Hematopoietic multipotent progenitor cell (in vitro differentiated cells): ENCODE results near the gene OPALIN. TPM values are rescaled to one million over a fixed set of nuclear protein-coding genes. Genes with fewer than 3 reads are reported as not detected.

ENCODE experiments used
- DNase-seq, 3 donors: peaks; one replicate each; pipeline ENCODE4 v3.0.0-alpha.2; 2011 to 2015; ENCODE audit warnings: low read depth in 2 of 3, low spot score in 2 of 3
- total RNA-seq: library from RNA; depleted of rRNA; stranded (reverse); fragments of >200 nt; gene quantifications from one replicate; pipeline ENCODE4 v1.2.3, GENCODE V29; 2012

OPALIN gene
- total RNA-seq, 1 donor = under 0.01 TPM

DNA sequence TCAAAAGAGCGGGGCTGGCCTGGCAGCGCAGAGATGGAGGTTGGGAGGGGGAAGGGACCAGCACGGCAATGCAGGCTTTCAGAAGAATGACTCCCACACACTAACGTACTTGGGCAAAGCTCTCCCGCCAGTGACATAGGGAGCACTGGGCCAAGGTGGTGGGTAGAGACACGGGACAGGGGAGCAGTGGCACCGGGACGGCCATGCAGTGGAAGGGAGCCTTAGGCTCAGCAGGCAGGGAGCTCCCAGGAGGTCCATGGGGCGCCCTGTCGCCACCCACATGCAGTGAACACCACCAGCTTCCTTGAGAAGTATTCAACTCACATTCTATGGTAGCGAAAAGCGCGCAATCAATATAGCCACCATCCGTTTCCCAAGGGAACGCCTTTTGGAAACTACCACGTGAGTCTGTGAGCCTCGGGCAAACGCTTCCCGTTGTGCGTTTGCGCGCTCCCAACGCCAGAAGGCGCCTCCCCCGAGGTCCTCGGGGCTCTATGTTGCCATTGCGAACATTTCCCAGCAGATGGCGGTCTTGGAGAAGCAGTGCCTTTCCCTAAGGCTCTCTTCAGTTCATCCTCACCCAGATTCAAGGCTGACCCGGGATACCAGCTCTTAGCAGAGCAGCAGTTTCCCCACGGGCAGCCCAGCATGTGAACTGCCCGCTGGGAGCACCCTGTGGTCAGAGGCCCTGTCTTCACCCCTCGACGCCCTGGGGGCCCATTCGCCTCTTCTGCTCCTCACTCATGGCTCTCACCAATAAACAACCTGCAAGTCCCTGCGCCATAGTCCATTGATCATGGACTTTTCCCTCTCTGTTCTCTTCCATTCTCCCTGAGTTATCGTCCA, 16.4 kb upstream of the OPALIN start:
- peak; percentile 32 to 82 (median 75) for DNase-seq

DNA sequence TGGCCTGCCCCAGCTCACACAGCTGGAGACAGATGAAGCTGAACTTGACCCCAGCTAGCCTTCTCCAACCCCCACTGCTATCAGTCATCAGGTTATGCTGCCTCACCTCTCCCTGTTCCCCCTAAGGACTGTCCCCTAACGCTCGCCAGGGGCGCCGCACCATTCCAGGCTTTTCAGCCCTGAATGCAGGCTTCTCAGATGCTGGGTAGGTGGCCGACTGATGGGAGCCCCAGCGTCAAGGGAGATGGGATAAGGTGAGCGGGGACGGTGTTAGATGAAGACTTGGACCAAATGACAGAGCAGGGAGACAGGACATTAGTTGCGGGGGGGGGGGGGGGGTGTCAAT, 15.8 kb upstream of the OPALIN start:
- peak in 2 of 3 donors; percentile 10 for DNase-seq

DNA sequence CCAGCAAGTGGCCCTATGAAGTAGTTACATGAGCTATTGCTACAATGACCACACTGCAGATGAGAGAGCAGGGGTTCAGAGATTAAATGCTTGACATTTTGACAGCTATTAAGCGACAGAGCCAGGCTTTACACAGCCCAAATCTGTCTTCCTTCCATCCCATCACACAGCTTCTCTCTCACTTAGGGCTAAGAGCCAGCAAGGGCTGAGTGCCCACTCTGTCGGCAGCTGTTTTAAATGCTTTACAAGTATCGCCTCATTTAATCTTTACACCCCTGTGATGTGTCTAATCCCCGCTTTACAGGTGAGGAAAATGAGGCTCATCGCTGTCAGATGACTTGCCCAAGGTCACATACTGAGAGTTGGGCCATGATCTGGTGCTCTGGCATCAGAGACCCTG, 15.2 kb upstream of the OPALIN start:
- no peak for DNase-seq

DNA sequence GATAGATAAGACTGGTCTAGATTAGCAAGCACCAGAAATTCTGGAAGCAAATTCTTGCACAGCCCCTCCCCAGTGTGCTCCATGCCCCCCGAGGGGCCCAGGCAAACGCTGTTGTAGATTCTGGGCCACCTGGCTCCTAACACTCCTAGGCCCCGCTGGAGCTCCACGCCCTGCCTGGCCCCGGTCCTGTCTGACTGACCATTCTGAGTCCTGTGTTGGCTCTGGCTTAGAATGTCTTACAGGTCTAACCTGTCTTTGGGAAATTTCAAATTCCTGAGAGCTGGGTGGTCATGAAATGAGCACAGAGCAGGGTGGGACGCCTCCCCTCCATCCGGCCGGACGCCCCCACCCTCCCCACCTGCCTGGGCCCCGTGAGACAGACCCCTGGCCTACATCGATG, 12.6 kb upstream of the OPALIN start:
- DNase-seq = no peak

DNA sequence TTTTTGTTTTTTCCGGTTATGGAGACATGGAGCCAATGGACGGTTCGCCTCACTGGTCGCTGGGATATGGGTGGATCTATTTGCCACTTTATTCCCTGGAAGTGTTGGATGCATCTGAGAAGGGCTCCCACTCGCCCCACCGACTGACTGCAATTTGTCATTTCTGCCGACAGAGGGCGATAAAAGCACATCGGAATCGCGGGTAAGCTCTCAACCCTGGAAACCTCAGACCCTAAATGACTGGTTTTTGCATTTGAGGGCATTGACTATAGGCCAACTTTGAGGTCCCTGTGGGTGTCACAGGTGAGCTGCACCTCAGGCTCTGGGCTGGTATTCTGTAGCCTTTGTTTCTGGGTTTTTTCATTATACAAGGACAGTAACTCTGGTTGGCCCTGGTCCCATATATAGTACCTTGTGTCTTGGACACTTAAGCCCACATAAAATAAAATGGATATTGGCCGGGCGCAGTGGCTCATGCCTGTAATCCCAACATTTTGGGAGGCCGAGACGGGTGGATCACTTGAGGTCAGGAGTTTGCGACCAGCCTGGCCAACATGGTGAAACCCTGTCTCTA, 11.9 kb upstream of the OPALIN start:
- DNase-seq = peak; percentile 31 to 62 (median 46)

DNA sequence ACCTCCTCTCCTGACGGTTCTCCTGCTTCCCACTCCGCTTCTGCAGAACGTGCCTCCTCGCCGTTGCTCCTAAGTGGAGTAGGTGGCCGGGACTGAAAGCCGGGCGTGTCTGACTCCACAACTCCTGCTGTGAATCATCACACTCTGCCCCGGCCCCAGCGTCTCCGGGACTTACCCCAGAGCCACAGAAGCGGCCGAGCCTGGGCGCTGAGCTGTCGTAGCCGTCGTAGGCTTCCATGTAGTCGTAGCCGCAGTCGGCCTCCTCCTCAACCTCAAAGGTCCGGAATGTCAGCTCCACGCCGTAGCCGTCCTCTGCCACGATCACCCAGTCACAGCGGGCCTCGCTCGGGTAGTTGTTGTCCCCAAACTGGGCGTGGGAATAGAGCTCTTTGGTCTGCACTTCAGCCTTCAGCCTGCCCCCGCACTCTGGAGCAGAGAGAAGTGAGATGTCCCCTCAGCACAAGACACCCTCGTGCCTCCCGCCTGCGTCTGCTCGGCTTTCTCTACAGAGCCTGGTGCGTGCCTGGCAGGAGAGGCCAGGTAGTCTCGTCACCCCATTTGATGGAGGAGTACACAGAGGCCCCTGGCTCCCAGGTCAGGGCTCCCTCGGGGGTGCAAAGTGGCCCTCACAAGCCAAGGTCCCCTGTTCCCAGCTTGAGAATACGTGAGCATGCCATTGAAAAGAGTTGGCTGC, 11.2 kb upstream of the OPALIN start:
- no peak for DNase-seq

DNA sequence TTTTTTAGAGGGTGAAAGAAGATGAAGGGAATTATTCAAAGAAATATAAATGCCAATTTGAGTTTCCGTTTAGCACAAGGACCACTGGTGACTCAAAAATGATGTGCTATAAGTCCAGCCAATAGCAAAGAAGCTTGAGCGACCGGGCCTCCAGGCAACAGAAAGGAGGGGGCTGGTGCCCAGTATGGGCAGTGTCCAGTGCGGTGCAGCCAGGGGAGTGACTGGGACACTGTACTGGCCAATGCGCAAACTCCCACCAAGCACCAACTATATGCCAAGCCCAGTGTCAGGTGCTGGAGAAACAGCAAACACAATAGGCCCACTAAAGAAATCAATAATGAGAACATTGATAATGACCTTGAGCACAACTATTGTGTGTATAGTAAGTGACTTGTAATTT, 10.2 kb upstream of the OPALIN start:
- no peak for DNase-seq

- no peak for DNase-seq
Observed at GRCh38 chr10:96367470-96367869, 8.7 kb upstream of the OPALIN start.

DNA sequence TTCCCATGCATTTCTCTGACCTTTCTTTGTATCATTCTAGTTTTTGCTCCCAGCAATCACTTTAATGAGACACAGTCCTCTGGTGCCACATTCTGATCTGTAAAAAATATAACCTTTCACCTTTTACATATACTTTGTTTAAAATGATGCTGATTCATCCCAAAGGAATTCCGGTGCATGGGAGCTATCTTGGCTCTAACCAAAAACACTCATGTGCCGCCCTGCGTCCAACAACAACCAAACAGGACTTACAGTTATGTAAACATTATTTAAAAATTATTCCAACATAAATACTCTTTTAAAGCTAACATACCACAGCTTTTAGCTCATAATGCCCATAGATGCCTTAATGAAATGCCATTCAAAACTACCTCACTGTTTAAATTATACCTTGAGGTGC, 7.7 kb upstream of the OPALIN start:
- no peak for DNase-seq

DNA sequence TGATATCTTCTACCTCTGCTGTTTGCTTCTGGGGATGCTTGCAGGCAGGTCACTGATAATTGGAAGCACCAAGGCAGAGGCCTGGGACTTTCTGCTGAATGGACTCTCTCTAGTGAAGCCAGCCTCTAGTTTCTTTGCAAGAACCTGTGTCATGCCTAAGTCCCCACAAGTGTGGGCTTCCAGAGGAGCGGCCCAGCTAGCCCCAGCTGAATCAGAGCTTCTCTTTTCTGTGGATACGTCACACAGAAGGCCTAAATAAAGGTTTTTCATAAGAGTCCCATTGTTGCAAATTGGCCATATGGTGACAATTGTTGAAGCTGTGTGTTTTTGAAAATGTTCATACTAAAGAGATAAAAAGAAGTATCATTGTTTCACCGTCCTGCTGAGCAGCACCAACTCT, 6.8 kb upstream of the OPALIN start:
- DNase-seq = no peak

GRCh38 chr10:96360766-96361165, 2.0 kb upstream of the OPALIN start:
- no peak for DNase-seq

- DNase-seq = no peak
Observed at GRCh38 chr10:96360331-96360730, 1.5 kb upstream of the OPALIN start.

DNA sequence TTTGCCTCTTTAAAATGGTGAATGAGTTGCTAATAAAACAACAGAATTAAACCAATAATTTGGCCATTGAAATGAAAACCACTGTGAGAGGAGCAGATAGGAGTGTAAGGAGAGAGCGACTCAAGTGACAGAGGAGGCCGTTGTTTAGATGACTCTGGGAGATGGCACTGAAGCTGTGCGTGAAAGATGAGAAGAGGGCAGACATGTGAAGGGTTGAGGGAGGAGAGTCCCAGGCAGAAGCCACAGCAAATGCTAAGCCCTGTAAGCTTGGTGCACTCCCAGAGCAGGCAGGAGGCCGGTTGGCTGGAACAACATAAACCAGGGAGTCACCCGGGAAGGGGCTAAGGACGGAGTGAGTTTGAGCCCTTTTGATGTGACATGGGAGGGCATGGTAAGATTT, 814 bp upstream of the OPALIN start:
- DNase-seq = no peak

DNA sequence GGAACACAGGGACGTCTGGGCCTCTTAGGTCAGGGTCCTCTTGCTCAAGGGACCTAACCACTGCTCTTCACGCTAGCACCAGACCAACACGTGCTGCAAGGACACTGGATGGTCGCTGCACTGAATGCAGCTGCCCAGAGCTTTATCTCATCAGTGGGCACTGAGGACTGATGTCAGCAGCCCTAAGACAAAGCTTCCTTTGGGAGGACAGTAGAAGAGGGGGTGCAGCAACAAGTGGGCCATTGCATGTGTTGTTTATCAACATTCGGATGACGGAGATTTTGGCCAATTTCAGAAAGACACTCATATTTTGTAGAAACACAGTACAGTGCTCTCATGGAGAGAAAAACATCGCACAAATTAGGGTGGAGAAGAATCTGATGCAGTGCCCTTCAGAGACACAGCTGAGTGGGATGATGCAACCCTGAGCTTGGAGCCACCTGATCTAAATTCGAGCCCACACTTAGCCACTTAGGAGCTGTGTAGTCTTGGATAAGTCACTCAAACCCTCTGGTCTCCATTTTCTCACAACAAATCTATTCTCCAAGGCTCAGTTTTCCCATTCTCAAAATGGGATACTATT, 1.7 kb downstream of the OPALIN start:
- no peak for DNase-seq

DNA sequence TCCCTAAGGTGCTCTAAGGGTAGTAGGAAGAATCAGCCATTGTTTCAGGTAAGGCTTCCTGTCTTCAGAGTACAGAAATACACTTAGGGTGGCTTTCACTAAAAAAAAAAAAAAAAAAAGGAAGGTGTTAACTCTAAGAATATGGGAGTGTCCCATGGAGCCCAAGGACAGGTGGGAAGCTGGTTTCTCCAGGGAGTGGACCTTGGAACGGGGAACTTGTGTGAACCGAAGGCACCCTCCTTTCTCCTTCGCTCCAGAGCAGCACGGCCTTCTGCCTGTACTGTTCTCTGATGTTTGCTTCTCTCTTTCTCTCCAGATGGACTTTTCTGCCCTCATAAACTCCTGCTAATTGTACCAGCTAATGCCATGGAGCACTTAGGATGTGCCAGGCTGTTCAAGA, 6.2 kb downstream of the OPALIN start:
- no peak for DNase-seq

DNA sequence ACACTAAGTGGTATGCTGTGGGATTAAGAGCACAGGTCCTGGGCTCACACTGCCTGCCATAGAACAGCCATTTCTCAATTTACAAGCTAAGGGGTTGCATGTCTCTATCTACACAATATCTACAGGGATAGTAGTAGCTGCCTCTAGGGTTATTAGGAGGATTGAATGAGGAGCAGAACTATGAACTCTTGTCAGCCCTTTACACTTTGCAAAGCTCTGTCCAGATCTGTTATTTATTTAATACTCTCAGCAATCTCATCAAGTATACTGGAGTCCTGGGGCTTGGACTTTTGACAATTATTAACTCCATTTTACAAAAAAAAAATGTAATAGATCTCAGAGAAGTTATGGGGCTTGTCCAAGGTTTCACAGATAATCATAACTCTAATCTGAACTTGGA, 6.8 kb downstream of the OPALIN start:
- no peak for DNase-seq

GRCh38 chr10:96346295-96346694, 12.5 kb downstream of the OPALIN start:
- no peak for DNase-seq

GRCh38 chr10:96345222-96345621, 13.6 kb downstream of the OPALIN start:
- DNase-seq = peak in 2 of 3 donors; percentile 11 to 63

GRCh38 chr10:96344178-96344577, 14.6 kb downstream of the OPALIN start:
- DNase-seq = no peak

- no peak for DNase-seq
Observed at GRCh38 chr10:96342402-96342801, 16.4 kb downstream of the OPALIN start.
